ENCODE data around the gene SPG7. TPM values are rescaled to one million over a fixed set of nuclear protein-coding genes. Genes with fewer than 3 reads are reported as not detected.

SPG7 gene
- total RNA-seq, 1 experiment from 2014 or later, result 44.6 TPM

DNA sequence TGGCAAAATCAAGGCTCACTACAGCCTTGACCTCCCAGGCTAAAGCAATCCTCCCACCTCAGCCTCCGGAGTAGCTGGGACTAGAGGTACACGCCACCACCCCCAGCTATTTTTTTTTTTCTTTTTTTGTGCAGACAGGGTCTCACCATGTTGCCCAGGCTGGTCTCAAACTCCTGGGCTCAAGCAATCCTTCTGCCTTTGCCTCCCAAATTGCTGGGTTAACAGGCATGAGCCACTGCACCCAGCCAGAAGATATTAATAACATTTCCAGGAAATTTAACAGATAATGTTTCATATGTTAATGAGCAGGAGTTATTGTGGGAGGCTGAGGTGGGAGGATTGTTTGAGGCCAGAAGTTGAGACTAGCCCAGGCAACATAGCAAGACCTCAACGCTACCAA is 8.4 kb upstream of the SPG7 start:
- Histone ChIP-seq H3K79me2 (ENCODE audit: low read length) (no peaks in the 10 kb centered on the region), H3K27me3 (ENCODE audit: low read length) (no peaks in the 10 kb centered on the region)
- no peak for DNase-seq

GRCh38 chr16:89502081-89502843 is 5.9 kb upstream of the SPG7 start:
- Histone ChIP-seq H3K9me3 (ENCODE audit: low read length) (no peaks in the 10 kb centered on the region), H3K4me2 (ENCODE audit: low read depth, low read length, poor library complexity, severe bottlenecking) (no peak overlapping the region), H2AFZ (ENCODE audit: low read length) (no peak overlapping the region)

More for the DNA sequence above, 8.4 kb upstream of the SPG7 start:
- no peak overlapping the region for H3K27ac ChIP-seq (ENCODE audit: low read length)
- no peaks in the 10 kb centered on the region for H3K9me2 ChIP-seq (replicated peaks; ENCODE audit: insufficient read depth, low read length)
- no peak overlapping the region for H2AFZ ChIP-seq (ENCODE audit: low read length)
- no peak overlapping the region for H3K4me3 ChIP-seq (ENCODE audit: low read length)
- no peak overlapping the region for H3K4me2 ChIP-seq (ENCODE audit: low read depth, low read length, poor library complexity, severe bottlenecking)
- no peaks in the 10 kb centered on the region for H3K4me1 ChIP-seq (ENCODE audit: low read length)
- 0 out of 2 replicates have a peak, but pooled peaks cover 3% of the 10 kb centered on the region for H4K20me1 ChIP-seq (ENCODE audit: insufficient read depth, low read depth, low read length)
- no peaks in the 10 kb centered on the region for H3K9me3 ChIP-seq (ENCODE audit: low read length)
- H3K9ac ChIP-seq (ENCODE audit: low read length), result no peak overlapping the region
- no peaks in the 10 kb centered on the region for H3K36me3 ChIP-seq (ENCODE audit: insufficient read depth, low read length)

GRCh38 chr16:89504091-89504490 is 4.1 kb upstream of the SPG7 start:
- no peak overlapping the region for H3K4me2 ChIP-seq (ENCODE audit: low read depth, low read length, poor library complexity, severe bottlenecking)
- no peak overlapping the region for H3K4me3 ChIP-seq (ENCODE audit: low read length)

More at GRCh38 chr16:89502081-89502843, 5.9 kb upstream of the SPG7 start:
- peaks cover 20% of the 10 kb centered on the region for H3K4me1 ChIP-seq (ENCODE audit: low read length)
- H3K79me2 ChIP-seq (ENCODE audit: low read length), result no peaks in the 10 kb centered on the region
- no peak overlapping the region for H3K27ac ChIP-seq (ENCODE audit: low read length)
- H3K4me3 ChIP-seq (ENCODE audit: low read length), result no peak overlapping the region
- no peaks in the 10 kb centered on the region for H4K20me1 ChIP-seq (ENCODE audit: insufficient read depth, low read depth, low read length)
- no peak overlapping the region for H3K9ac ChIP-seq (ENCODE audit: low read length)
- no peaks in the 10 kb centered on the region for H3K9me2 ChIP-seq (replicated peaks; ENCODE audit: insufficient read depth, low read length)
- H3K27me3 ChIP-seq (ENCODE audit: low read length), result no peaks in the 10 kb centered on the region
- no peaks in the 10 kb centered on the region for H3K36me3 ChIP-seq (ENCODE audit: insufficient read depth, low read length)
- DNase-seq, result no peak

GRCh38 chr16:89505204-89506112 is 2.7 kb upstream of the SPG7 start:
- peak overlapping the region; percentile 41 for H3K9ac ChIP-seq (ENCODE audit: low read length)
- peak overlapping the region; percentile 76; the same call in 1 of the 2 replicates for H2AFZ ChIP-seq (ENCODE audit: low read length)

More at GRCh38 chr16:89504091-89504490, 4.1 kb upstream of the SPG7 start:
- no peaks in the 10 kb centered on the region for H3K27me3 ChIP-seq (ENCODE audit: low read length)
- H3K9ac ChIP-seq (ENCODE audit: low read length), result no peak overlapping the region
- no peaks in the 10 kb centered on the region for H4K20me1 ChIP-seq (ENCODE audit: insufficient read depth, low read depth, low read length)
- DNase-seq, result no peak
- H3K4me1 ChIP-seq (ENCODE audit: low read length), result peaks cover 31% of the 10 kb centered on the region
- H3K79me2 ChIP-seq (ENCODE audit: low read length), result peaks cover 6% of the 10 kb centered on the region
- H3K27ac ChIP-seq (ENCODE audit: low read length), result no peak overlapping the region
- H2AFZ ChIP-seq (ENCODE audit: low read length), result no peak overlapping the region
- H3K9me3 ChIP-seq (ENCODE audit: low read length), result no peaks in the 10 kb centered on the region
- no peaks in the 10 kb centered on the region for H3K9me2 ChIP-seq (replicated peaks; ENCODE audit: insufficient read depth, low read length)
- H3K36me3 ChIP-seq (ENCODE audit: insufficient read depth, low read length), result no peaks in the 10 kb centered on the region

DNA sequence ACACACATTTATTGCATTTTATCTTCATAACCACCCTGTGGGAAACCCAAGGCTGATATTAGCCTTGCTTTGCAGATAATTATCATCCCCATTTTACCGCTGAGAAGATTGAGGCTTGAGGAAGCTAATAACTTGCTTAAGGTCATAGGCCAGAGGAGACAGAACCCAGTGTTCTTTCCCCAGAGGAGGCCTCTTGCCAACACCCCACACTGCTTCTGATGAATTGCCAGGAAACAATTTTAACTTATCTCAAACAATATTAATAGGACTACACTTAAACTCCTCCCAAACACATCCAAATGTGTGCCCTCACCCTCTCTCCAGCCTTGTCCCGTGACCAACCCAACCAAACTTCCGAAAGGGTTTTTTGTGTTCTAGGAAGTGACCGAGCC is 2.1 kb upstream of the SPG7 start:
- Histone ChIP-seq H3K9me2 (replicated peaks; ENCODE audit: insufficient read depth, low read length) (no peaks in the 10 kb centered on the region), H3K9me3 (ENCODE audit: low read length) (no peaks in the 10 kb centered on the region), H2AFZ (ENCODE audit: low read length) (no peak overlapping the region), H3K4me3 (ENCODE audit: low read length) (peak overlapping the region; percentile 35), H3K27ac (ENCODE audit: low read length) (no peak overlapping the region), H3K36me3 (ENCODE audit: insufficient read depth, low read length) (peaks cover 8% of the 10 kb centered on the region; the same call in 1 of the 2 replicates), H4K20me1 (ENCODE audit: insufficient read depth, low read depth, low read length) (0 out of 2 replicates have a peak, but pooled peaks cover 3% of the 10 kb centered on the region), H3K9ac (ENCODE audit: low read length) (peak overlapping the region; percentile 41), H3K4me1 (ENCODE audit: low read length) (peaks cover 38% of the 10 kb centered on the region), H3K27me3 (ENCODE audit: low read length) (no peaks in the 10 kb centered on the region), H3K79me2 (ENCODE audit: low read length) (peaks cover 22% of the 10 kb centered on the region), H3K4me2 (ENCODE audit: low read depth, low read length, poor library complexity, severe bottlenecking) (peak overlapping the region; percentile 51)
- no peak for DNase-seq

More at GRCh38 chr16:89505204-89506112, 2.7 kb upstream of the SPG7 start:
- H3K27me3 ChIP-seq (ENCODE audit: low read length), result no peaks in the 10 kb centered on the region
- DNase-seq, result peak; percentile 89
- H3K79me2 ChIP-seq (ENCODE audit: low read length), result peaks cover 20% of the 10 kb centered on the region
- H3K9me3 ChIP-seq (ENCODE audit: low read length), result no peaks in the 10 kb centered on the region
- H4K20me1 ChIP-seq (ENCODE audit: insufficient read depth, low read depth, low read length), result 0 out of 2 replicates have a peak, but pooled peaks cover 2% of the 10 kb centered on the region
- H3K36me3 ChIP-seq (ENCODE audit: insufficient read depth, low read length), result peaks cover 2% of the 10 kb centered on the region; the same call in 1 of the 2 replicates
- peak overlapping the region; percentile 51 for H3K4me2 ChIP-seq (ENCODE audit: low read depth, low read length, poor library complexity, severe bottlenecking)
- H3K4me1 ChIP-seq (ENCODE audit: low read length), result peaks cover 38% of the 10 kb centered on the region
- H3K27ac ChIP-seq (ENCODE audit: low read length), result no peak overlapping the region
- H3K9me2 ChIP-seq (replicated peaks; ENCODE audit: insufficient read depth, low read length), result no peaks in the 10 kb centered on the region
- peak overlapping the region; percentile 35 for H3K4me3 ChIP-seq (ENCODE audit: low read length)

GRCh38 chr16:89506791-89507191 is 1.4 kb upstream of the SPG7 start:
- Histone ChIP-seq H3K4me2 (ENCODE audit: low read depth, low read length, poor library complexity, severe bottlenecking) (peak overlapping the region; percentile 87), H3K79me2 (ENCODE audit: low read length) (peaks cover 22% of the 10 kb centered on the region), H3K36me3 (ENCODE audit: insufficient read depth, low read length) (peaks cover 11% of the 10 kb centered on the region; the same call in 1 of the 2 replicates), H3K9me2 (replicated peaks; ENCODE audit: insufficient read depth, low read length) (no peaks in the 10 kb centered on the region), H3K4me1 (ENCODE audit: low read length) (peaks cover 38% of the 10 kb centered on the region), H3K4me3 (ENCODE audit: low read length) (0 out of 2 replicates have a peak overlapping the region, but pooled peaks have one; percentile 95), H4K20me1 (ENCODE audit: insufficient read depth, low read depth, low read length) (0 out of 2 replicates have a peak, but pooled peaks cover 3% of the 10 kb centered on the region), H2AFZ (ENCODE audit: low read length) (no peak overlapping the region), H3K27ac (ENCODE audit: low read length) (no peak overlapping the region), H3K9me3 (ENCODE audit: low read length) (no peaks in the 10 kb centered on the region), H3K27me3 (ENCODE audit: low read length) (no peaks in the 10 kb centered on the region), H3K9ac (ENCODE audit: low read length) (no peak overlapping the region)
- no peak for DNase-seq

- Histone ChIP-seq H3K4me2 (ENCODE audit: low read depth, low read length, poor library complexity, severe bottlenecking) (peak overlapping the region; percentile 87), H3K4me3 (ENCODE audit: low read length) (peak overlapping the region; percentile 95), H2AFZ (ENCODE audit: low read length) (peak overlapping the region; percentile 95; the same call in 1 of the 2 replicates), H3K9me3 (ENCODE audit: low read length) (no peaks in the 10 kb centered on the region), H3K79me2 (ENCODE audit: low read length) (peaks cover 22% of the 10 kb centered on the region), H3K27me3 (ENCODE audit: low read length) (no peaks in the 10 kb centered on the region), H3K9ac (ENCODE audit: low read length) (peak overlapping the region; percentile 83), H3K36me3 (ENCODE audit: insufficient read depth, low read length) (peaks cover 11% of the 10 kb centered on the region; the same call in 1 of the 2 replicates), H3K9me2 (replicated peaks; ENCODE audit: insufficient read depth, low read length) (no peaks in the 10 kb centered on the region), H4K20me1 (ENCODE audit: insufficient read depth, low read depth, low read length) (0 out of 2 replicates have a peak, but pooled peaks cover 3% of the 10 kb centered on the region), H3K27ac (ENCODE audit: low read length) (no peak overlapping the region), H3K4me1 (ENCODE audit: low read length) (peaks cover 38% of the 10 kb centered on the region)
- DNase-seq, result no peak
Observed at GRCh38 chr16:89507214-89507833, 879 bp upstream of the SPG7 start.

Measured in Karpas-422 (cell line).